H1 (cell line): ENCODE data around the gene HP1BP3. TPM values are rescaled to one million over a fixed set of nuclear protein-coding genes. Genes with fewer than 3 reads are reported as not detected.

Experiments used
- ATF2 ChIP-seq: IDR thresholded peaks from 2 replicates; pipeline ENCODE4 v1.6.1; 2012; ENCODE audit warnings: low read length, inconsistent platforms
- CHD2 ChIP-seq: IDR thresholded peaks from 2 replicates; pipeline ENCODE4 v1.6.1; 2012; ENCODE audit warnings: low read length, improper control_type of control experiment
- CREB1 ChIP-seq: IDR thresholded peaks from 2 replicates; pipeline ENCODE4 v1.6.1; 2012; ENCODE audit warnings: inconsistent platforms
- CTCF ChIP-seq, 3 experiments: IDR thresholded peaks; 1 replicate in 2 of 3; 2 replicates in 1 of 3; pipeline versions ENCODE4 v1.5.1 to v1.6.1; 2011; ENCODE audit warnings: low read length in 3 of 3, mild to moderate bottlenecking in 3 of 3, inconsistent platforms in 2 of 3, low read depth in 1 of 3, moderate library complexity in 1 of 3; ENCODE audit not compliant: insufficient read depth in 1 of 3; ENCODE audit errors: control extremely low read depth in 1 of 3
- E2F6 ChIP-seq: IDR thresholded peaks from 2 replicates; pipeline ENCODE4 v1.6.1; 2012; ENCODE audit warnings: inconsistent platforms
- EZH2 ChIP-seq: fragments of 200-600 bp; sonication (generic); IDR thresholded peaks from 2 replicates; pipeline ENCODE4 v1.7.1; 2012; ENCODE audit warnings: low read depth, mild to moderate bottlenecking, moderate library complexity, low read length, inconsistent platforms; ENCODE audit not compliant: severe bottlenecking
- JUN ChIP-seq: IDR thresholded peaks from 2 replicates; pipeline ENCODE4 v1.6.1; 2011; ENCODE audit warnings: low read depth, mild to moderate bottlenecking, improper control_type of control experiment, low read length
- KDM1A ChIP-seq: fragments of 200-600, 300-600 bp; sonication (generic); IDR thresholded peaks from 2 replicates; pipeline ENCODE4 v1.7.1; 2016; ENCODE audit warnings: mild to moderate bottlenecking, low read length, borderline replicate concordance
- KDM4A ChIP-seq: IDR thresholded peaks from one replicate; pipeline ENCODE4 v1.7.1; 2012; ENCODE audit warnings: low read depth, mild to moderate bottlenecking, moderate library complexity, low read length, inconsistent platforms; ENCODE audit not compliant: severe bottlenecking
- RAD21 ChIP-seq, 2 experiments: IDR thresholded peaks in 1 of 2; conservative IDR thresholded peaks in 1 of 2; 2 replicates each; pipeline ENCODE4 v1.6.1; 2011; ENCODE audit warnings: low read depth in 2 of 2, low read length in 2 of 2, improper control_type of control experiment in 1 of 2, inconsistent platforms in 1 of 2, mild to moderate bottlenecking in 1 of 2, moderate library complexity in 1 of 2
- RNF2 ChIP-seq: fragments of 200-900, 300-1000 bp; sonication (generic); IDR thresholded peaks from 2 replicates; pipeline ENCODE4 v1.7.1; 2016; ENCODE audit warnings: borderline replicate concordance, low read depth, mild to moderate bottlenecking, antibody characterized with exemption, low read length; ENCODE audit not compliant: poor library complexity, severe bottlenecking; ENCODE audit errors: missing control alignments
- RXRA ChIP-seq: IDR thresholded peaks from 2 replicates; pipeline ENCODE4 v1.6.1; 2011; ENCODE audit warnings: low read depth, mild to moderate bottlenecking, low read length, moderate library complexity; ENCODE audit not compliant: insufficient read depth
- SIX5 ChIP-seq: IDR thresholded peaks from 2 replicates; pipeline ENCODE4 v1.6.1; 2011; ENCODE audit warnings: mild to moderate bottlenecking, low read depth, low read length
- SP4 ChIP-seq: IDR thresholded peaks from 2 replicates; pipeline ENCODE4 v1.6.1; 2012; ENCODE audit warnings: low read length, inconsistent platforms
- SUZ12 ChIP-seq: fragments of 200-600 bp; sonication (generic); IDR thresholded peaks from 2 replicates; pipeline ENCODE4 v1.6.1; 2012; ENCODE audit warnings: mild to moderate bottlenecking, inconsistent platforms, low read length, moderate library complexity, mixed read lengths
- USF2 ChIP-seq: IDR thresholded peaks from 2 replicates; pipeline ENCODE4 v1.6.1; 2011; ENCODE audit warnings: low read length, improper control_type of control experiment
- ZNF274 ChIP-seq: IDR thresholded peaks from 2 replicates; pipeline ENCODE4 v1.7.0; 2012; ENCODE audit warnings: low read length, borderline replicate concordance; ENCODE audit errors: extremely low read depth
- polyA plus RNA-seq, 7 experiments: library from polyadenylated mRNA; depleted of rRNA in 3 of 7; stranded (reverse) in 5 of 7; unstranded in 2 of 7; fragments of >200 nt in 5 of 7; fragments of 200-250 nt in 2 of 7; gene quantifications; 1 replicate in 5 of 7; 2 replicates in 1 of 7; 4 replicates in 1 of 7; pipeline versions ENCODE4 v1.2.1 to v1.2.3, GENCODE V29; 2011 to 2013; ENCODE audit warnings: missing spikeins in 2 of 7, mixed read lengths in 2 of 7
- total RNA-seq: library from RNA; stranded (reverse); fragmentation: NEBNext Ultra II Directional; extraction: Animal tissue kit (Norgen Biotek cat#: 25700); gene quantifications from 2 replicates; pipeline ENCODE4 v1.2.1, GENCODE V29; 2021

Gene HP1BP3
- total and polyA plus RNA-seq, 2 of the 8 experiments (the other 6 are each of a cell fraction or from before 2014, with no cell fraction given): 47.4 to 125 TPM

- TF ChIP-seq CTCF (IDR thresholded peaks at IDR 0.05; ENCODE audit: control extremely low read depth in 1 of 3, insufficient read depth in 1 of 3, low read depth in 1 of 3, low read length in 3 of 3) (peak in 2 of 3 experiments; percentile 44 to 59; a peak in 2 of 4 replicates), USF2 (0 out of 2 replicates have a peak, but pooled peaks have one; percentile 43), ZNF274 (no peak), RNF2 (no peak), CREB1 (no peak), SP4 (no peak), RXRA (no peak), RAD21 (IDR thresholded peaks at IDR 0.05 in 1 of 2, conservative IDR thresholded peaks at IDR 0.05 in 1 of 2; ENCODE audit: low read depth in 2 of 2, low read length in 2 of 2) (peak; percentile 52 to 54), SIX5 (no peak), JUN (no peak), CHD2 (no peak), SUZ12 (no peak), EZH2 (peak; percentile 15), ATF2 (no peak), E2F6 (no peak), KDM4A (no peak), KDM1A (no peak)
These were observed 59.3 kb downstream of the HP1BP3 start (continued) for GRCh38 chr1:20727746-20728316.
